22Rv1 (cell line): ENCODE measurements around the gene C1orf35.
"Not testable (repeated sequence)": the region's sequence is repeated elsewhere in the genome, so short reads cannot be mapped to it uniquely, and the experiment has no call there.

Source experiments
- H3K27ac ChIP-seq: fragments of 450-650 bp; 2 replicates; pipeline ENCODE4 v1.5.1; 2017
- ZFX ChIP-seq: fragments of 450-650 bp; IDR thresholded peaks from 2 replicates; pipeline ENCODE4 v1.6.1; 2017; ENCODE audit warnings: antibody characterized with exemption, borderline replicate concordance
- TF ChIP-seq, protein P1 (sequence below): fragments of 450-650 bp; IDR thresholded peaks from 2 replicates; pipeline ENCODE4 v1.5.1; 2017; ENCODE audit warnings: mild to moderate bottlenecking

C1orf35 gene

DNA sequence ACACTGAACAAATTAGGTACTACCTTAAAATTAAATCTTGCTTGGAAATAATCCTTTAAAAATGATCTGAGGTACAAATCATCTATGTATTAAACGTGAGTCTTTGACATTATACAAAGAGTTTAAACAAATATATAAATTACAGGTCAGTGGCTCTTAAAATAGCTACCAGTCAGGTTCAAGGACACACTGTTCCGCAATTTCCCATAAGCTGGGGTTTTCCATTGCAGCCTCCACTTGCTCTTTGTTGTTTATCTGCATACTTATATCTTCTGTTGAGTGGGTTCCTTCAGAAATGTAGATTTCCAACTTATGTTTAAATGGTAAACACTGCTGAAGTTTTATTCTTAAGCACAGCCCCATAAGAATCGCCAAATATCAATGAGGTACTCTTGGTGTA lies 11.7 kb upstream of the C1orf35 start:
- no peak for TF ChIP-seq ZFX
- TF ChIP-seq, protein P1, sequence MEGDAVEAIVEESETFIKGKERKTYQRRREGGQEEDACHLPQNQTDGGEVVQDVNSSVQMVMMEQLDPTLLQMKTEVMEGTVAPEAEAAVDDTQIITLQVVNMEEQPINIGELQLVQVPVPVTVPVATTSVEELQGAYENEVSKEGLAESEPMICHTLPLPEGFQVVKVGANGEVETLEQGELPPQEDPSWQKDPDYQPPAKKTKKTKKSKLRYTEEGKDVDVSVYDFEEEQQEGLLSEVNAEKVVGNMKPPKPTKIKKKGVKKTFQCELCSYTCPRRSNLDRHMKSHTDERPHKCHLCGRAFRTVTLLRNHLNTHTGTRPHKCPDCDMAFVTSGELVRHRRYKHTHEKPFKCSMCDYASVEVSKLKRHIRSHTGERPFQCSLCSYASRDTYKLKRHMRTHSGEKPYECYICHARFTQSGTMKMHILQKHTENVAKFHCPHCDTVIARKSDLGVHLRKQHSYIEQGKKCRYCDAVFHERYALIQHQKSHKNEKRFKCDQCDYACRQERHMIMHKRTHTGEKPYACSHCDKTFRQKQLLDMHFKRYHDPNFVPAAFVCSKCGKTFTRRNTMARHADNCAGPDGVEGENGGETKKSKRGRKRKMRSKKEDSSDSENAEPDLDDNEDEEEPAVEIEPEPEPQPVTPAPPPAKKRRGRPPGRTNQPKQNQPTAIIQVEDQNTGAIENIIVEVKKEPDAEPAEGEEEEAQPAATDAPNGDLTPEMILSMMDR: no peak
- H3K27ac ChIP-seq: no peak overlapping the region

DNA sequence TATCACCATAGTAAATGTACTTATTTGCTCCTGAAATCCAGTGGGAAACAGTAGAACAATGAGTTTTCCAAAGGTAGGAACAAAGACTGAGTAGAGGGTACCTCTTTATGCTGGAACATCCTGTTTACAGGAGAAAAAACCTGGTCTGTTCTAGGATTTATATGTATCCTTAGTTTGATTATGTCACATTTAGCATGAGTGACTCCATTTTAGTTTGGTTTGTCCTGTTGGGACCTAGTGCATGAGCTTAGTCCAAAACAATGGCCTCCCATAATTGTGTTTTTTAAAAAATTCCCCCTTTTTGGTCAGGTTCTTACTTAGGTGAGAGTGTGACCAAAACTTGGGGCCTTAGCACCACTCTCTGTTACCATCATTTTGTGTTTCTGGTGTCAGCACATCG lies 9.5 kb upstream of the C1orf35 start:
- TF ChIP-seq ZFX: no peak

DNA sequence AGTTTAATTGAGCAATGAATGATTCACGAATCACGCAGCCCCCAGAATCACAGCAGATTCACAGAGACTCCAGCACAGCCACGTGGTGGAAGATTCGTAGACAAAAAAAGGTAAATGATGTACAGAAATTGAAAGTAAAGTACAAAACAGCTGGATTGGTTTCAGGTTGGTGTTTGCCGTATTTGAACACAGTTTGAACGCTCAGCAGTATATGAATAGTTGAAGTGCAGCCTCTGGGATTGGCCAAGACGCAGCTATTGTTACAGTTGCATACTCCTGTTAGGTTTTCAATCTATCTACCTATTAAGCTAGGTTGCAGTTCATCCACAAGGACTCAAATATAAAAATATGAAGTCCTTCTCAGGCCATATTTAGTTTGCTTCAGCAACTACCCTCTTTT lies 9.0 kb upstream of the C1orf35 start:
- no peak overlapping the region for H3K27ac ChIP-seq
- TF ChIP-seq ZFX: no peak
- TF ChIP-seq, protein P1: no peak

More for the DNA sequence above, 9.5 kb upstream of the C1orf35 start:
- no peak overlapping the region for H3K27ac ChIP-seq

DNA sequence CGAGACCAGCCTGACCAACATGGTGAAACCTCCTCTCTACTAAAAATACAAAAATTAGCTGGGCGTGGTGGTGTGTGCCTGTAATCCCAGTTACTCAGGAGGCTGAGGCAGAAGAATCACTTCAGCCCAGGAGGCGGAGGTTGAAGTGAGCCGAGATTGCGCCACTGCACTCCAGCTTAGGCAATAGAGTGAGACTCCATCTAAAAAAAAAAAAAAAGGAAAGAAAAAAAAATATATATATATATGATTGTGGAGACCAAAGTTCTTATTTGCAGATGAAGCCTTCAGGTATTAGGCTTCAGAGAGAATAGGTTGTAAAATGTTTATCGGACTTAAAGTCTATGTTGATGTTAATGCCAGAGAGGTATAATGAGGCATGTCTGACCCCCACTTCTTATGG lies 8.2 kb upstream of the C1orf35 start:
- H3K27ac ChIP-seq: not testable (repeated sequence)

DNA sequence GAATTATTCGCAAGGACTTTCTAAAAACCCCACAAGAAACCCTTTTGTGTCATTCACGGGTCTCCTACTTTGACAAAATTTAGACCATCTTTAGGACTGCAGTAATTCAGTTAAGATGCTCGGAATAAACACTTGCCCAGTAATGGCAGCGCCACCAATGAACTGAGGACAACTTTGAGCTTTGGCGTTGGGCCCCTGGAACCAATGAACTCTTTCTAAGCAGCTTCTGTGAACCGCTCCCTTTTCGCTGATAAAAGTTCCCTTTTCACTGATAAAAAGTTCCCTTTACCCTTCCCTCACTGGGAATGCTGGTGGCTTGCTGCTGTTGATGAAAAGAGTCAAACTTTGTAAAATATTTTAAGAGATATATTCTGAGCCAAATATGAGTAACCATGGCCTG lies 7.4 kb upstream of the C1orf35 start:
- no peak overlapping the region for H3K27ac ChIP-seq
- TF ChIP-seq ZFX: no peak
- TF ChIP-seq, protein P1: no peak

DNA sequence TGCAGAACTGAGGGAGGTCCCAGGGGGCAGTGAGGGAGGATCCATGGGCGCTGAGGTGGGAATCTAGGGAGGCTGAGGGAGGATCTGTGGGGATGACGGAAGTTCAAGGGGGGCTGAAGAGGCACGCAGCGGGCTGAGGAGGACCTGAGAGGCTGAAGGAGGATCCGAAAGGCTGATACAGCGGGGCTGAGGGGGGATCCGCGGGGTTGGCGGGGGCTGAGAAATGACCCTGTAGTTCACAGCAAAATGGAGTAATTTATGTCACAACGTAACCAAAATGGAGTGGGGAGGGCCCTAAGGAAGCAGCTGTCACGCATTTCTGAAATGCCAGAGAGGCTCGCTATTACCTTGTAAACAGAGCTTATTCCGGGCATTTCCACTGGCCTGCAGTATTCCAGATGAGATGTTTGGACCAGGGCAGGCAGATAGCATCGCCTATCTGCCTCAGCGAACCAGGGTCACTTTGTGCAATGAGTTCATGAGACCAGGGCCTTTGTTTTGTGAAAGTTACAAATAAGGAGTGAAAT lies 6.9 kb upstream of the C1orf35 start:
- peak overlapping the region; percentile 67; the same call in 1 of the 2 replicates for H3K27ac ChIP-seq

DNA sequence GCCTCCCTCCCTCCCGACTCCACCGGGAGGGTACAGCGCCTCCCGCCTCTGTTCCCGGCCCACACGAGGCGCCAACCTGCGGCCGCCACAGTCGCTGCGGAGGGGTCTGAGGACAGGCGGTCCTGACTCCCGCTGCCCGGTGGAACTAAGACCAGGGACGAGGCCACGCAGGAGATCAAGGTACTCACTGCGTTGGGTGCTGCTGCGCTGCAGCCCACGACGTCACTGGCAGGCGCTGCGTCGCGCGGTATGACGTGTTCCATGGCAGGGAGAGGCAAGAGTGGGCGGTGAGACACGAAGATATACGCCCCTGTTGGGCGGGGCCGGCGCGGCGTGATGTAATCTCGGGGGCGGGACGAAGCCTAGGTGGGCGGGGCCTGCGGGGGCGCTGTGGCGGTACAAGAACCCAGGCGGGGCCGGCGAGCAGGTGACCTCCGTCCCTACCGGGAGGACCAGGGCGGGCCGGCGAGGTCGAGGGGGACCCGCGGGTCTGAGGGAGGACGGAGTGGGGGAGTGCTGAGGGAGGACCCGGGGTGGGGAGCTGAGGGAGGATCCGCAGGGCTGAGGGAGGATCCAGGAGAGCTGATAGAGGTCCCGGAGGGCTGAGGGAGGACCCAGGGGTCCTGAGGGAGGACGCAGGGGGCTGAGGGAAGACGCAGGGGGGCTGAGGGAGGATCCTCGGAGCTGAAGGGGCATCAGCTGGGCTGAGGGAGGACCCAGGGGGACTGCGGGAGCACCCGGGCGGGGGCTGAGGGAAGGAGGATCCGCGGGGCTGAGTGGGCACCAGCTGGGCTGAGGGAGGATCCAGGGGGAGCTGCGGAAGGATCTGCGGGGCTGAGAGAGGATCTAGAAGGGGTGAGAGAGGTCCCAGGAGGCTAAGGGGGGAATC lies 6.2 kb upstream of the C1orf35 start, which contains the start of gene MRPL55:
Gene MRPL55, minus strand, starts transcription at position 227 of the 889 bp plus-strand sequence. CDS start 1,039 bp downstream, outside the sequence.
- peak within 1 kb of the TSS; percentile 67 for H3K27ac ChIP-seq
- TF ChIP-seq, protein P1: peak; percentile 55
- TF ChIP-seq ZFX: no peak

More for the DNA sequence above, 6.9 kb upstream of the C1orf35 start:
- TF ChIP-seq, protein P1: no peak
- no peak for TF ChIP-seq ZFX

DNA sequence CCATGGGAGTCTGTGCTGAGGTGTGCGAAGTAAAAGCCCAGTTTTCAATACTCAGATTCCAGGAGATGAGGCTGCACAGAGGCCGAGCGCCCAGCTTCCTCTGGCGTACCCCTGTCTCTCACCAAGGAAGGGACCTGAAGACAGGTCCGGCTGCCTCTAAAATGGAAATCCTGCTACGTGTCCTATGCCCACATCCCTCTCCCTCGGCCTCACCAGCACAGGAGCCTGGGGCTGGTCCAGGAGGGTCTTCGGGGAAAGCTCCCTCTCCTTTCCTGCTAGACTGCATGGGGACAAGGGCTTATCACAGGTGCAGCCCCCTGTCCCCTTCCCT lies 5.6 kb upstream of the C1orf35 start:
- H3K27ac ChIP-seq: peak overlapping the region; percentile 67
- TF ChIP-seq, protein P1: no peak
- no peak for TF ChIP-seq ZFX
